ENCODE data around the gene SFI1.

GRCh38 chr22:31526270-31526669, 29.9 kb downstream of the SFI1 start:
- no peak for TF ChIP-seq CTCF (IDR thresholded peaks at IDR 0.05)
- no peak for TF ChIP-seq POLR2A (IDR thresholded peaks at IDR 0.05)

Measured in esophagus squamous epithelium (tissue), 4 donors.